HG03175 (cell line): ENCODE measurements around the gene ITGAV.

Experiments used
- ATAC-seq: cut with Tn5 transposase; IDR thresholded peaks from one replicate; pipeline ENCODE4 v1.9.1; 2021; ENCODE audit warnings: mild to moderate bottlenecking, moderate library complexity; ENCODE audit not compliant: unreplicated experiment

Gene ITGAV

DNA sequence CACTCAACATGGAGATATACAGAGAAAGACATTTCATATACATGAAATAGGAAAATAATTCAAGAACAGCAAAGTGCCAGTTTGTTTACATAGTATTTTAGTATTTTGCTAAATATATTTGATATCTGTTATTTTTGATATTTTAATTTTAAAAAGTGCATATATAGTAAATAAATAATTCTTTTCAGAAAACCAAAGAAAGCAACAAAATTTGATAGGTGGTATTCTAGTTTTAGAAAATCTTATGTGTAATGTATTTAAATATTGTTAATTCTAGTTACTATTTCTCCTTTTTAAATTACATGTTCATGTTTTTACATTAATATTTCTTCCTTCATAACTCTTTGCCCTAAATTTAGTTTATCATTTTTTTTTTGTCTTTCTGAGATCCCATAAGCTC lies 69.5 kb downstream of the ITGAV start:
- ATAC-seq = no peak

DNA sequence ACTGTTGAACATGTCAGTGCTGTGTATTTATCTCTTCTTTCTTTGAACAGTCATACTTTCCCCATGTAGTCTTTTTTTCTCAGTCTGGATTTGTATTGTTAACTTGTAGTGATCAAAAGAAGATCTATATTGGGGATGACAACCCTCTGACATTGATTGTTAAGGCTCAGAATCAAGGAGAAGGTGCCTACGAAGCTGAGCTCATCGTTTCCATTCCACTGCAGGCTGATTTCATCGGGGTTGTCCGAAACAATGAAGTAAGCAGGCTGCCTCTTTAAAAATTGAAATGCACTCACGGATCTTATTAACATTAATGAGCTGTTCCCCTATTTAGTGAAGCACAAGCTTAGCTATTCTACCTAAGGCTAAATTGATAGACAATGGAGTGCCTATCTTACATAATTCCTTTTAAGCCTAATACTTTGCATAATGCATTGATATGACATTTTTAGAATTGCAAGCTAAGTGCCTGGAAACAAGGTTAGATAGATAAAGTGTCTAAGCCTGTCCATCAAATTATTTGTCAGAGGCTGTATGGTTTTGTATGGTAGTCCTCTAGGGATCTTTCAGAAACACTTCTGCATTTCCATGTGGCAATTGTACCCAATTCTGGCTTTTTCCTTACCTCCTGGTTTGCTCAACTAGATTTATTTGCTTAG lies 74.7 kb downstream of the ITGAV start:
- no peak for ATAC-seq

GRCh38 chr2:186669146-186669545 lies 79.3 kb downstream of the ITGAV start:
- ATAC-seq = no peak

GRCh38 chr2:186670831-186671230 lies 81.0 kb downstream of the ITGAV start:
- ATAC-seq = no peak

DNA sequence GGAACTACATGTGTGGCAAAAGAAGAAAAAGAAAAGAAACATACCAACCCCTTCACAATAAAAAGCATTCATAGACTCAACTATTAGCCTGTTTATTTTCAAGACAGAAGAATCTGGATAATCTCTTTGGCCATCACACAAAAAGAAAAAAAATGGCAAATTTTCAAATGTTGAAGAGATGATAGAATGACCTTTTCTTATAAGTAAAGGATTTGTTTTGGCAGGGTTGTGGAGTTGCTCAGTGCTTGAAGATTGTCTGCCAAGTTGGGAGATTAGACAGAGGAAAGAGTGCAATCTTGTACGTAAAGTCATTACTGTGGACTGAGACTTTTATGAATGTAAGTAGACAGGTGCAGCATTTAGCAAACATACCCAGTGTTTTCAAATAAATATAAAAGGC lies 85.5 kb downstream of the ITGAV start:
- ATAC-seq = no peak

GRCh38 chr2:186683341-186683740 lies 93.5 kb downstream of the ITGAV start:
- no peak for ATAC-seq

- no peak for ATAC-seq
These were observed 98.0 kb downstream of the ITGAV start for GRCh38 chr2:186687807-186688211.

DNA sequence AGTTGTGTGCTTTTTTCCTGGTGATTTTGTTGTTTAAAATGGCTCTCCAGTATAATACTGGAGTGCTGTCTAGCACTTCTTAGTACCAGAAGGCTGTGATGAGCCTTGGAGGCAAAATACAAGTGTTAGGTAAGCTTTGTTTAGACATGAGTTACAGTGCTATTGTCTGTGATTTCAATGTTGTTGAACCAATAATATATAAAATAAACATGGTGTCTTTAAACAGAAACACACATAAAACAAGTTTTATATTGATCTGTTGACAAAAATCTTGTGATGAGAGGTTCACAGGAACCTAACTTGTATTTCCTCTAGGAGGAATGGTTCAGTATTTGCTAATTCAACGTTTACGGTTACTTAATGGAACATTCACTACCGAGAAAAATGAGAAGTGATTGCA lies 99.0 kb downstream of the ITGAV start:
- no peak for ATAC-seq

DNA sequence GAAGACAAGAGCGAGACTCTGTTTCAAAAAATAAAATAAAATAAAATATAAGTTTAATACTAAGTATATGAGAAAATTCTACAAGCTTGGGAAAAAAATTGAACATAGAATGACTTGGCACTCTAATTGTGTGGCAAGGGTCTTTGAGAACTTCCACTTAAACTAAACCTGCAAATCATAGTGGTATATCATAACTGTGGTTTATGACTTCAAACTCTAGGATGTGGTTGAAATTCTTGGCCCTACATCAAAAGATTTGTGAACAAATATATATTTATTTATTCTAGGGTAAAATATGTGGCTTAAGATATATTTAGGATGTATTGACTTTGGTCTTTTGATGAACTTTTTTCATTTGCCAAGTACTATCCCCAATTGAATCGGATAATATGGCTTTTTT lies 100.9 kb downstream of the ITGAV start:
- no peak for ATAC-seq

- no peak for ATAC-seq
These were observed 101.4 kb downstream of the ITGAV start for GRCh38 chr2:186691231-186691630.

- no peak for ATAC-seq
These were observed 102.0 kb downstream of the ITGAV start for GRCh38 chr2:186691900-186692299.

GRCh38 chr2:186693446-186693832 lies 103.6 kb downstream of the ITGAV start:
- ATAC-seq = no peak

- no peak for ATAC-seq
These were observed 105.4 kb downstream of the ITGAV start for GRCh38 chr2:186695081-186695756.

DNA sequence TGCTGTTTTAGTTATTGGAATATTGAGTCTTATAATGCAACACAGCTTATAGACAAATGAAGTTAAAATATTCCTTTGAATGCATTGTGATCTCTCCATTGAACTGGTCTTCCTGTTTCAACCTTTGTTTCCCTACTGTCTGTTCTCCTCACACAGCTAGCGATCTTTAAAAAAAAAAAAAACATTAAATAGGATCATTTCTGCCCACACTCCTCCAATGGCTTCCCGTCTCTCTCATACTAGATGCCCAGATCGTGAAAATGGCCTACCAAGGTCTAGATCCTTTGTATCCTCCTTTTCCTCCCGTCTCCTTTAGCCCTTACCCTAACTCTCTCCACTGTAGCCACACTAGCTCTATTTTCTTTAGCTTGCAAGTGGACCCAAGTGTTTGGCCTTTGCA lies 106.4 kb downstream of the ITGAV start:
- ATAC-seq = no peak

DNA sequence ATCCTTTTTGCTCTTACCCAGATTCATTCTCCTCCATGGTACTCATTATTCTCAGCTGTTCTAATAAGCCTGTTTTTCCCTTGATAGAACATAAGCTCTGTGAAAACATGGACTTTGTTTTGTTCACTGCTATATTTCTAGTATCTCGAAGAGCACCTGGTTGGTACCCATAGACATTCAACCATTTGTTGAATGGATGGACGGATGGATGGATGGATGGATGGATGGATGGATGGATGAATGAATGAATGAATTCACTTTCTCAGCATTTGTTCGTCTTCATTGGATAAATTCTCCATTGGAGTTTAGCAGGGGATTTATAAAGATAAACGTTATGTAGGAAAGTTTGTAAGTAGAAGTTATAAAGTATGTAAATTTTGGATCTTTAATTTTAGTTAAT lies 106.9 kb downstream of the ITGAV start:
- ATAC-seq = no peak

DNA sequence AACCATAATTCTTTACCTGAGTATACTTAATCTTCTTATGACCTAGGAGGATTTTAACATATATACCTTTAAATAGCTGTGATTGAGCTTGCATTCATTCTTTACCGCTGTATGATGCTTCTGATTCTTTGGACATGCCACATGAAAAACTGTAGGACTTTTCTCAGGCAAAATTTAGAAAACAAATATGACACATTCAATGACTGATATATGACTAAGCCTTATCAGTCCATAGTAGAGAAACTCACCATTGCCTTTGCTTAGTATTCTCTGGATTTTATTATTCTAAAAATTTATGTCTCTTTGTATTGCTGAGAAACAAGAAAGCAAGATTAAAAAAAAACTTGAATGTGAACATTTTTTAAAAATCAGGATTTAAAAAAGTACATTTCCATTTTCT lies 107.7 kb downstream of the ITGAV start:
- ATAC-seq = no peak

- no peak for ATAC-seq
These were observed 109.9 kb downstream of the ITGAV start for GRCh38 chr2:186699742-186700141.

DNA sequence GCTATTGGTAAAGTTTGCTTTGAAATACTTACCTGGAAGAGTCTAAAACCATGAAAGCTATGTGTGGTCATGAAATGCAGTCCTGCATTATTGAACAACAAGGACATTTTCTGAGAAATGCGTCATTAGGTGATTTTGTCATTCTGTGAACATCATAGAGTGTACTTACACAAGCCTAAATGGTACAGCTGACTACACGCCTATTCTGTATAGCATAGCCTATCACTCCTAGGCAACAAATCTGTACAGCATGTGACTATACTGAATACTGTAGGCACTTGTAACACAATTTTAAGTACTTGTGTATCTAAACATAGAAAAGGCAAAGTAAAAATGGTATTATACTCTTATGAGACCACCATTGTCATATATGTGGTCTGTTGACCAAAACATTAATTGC lies 112.2 kb downstream of the ITGAV start:
- ATAC-seq = no peak

DNA sequence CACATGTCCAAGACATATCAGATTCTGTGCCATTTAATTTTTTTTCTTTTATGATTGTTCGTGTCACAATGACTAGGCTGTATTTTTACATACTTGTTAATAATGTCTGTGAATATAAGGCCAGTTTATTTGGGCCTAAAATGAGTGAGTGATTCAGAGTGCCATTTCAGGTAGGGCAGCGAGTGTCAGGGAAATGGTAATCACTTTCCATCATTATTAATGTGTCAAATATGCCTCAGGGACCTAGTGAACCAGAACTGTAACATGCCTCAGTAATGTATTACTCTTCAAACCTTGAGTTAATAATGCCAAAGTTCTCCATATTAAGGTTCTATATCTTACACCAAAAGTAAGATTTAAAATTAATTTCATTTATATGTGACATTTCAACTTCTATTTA lies 112.6 kb downstream of the ITGAV start:
- no peak for ATAC-seq

- no peak for ATAC-seq
These were observed 115.0 kb downstream of the ITGAV start for GRCh38 chr2:186704897-186705296.

DNA sequence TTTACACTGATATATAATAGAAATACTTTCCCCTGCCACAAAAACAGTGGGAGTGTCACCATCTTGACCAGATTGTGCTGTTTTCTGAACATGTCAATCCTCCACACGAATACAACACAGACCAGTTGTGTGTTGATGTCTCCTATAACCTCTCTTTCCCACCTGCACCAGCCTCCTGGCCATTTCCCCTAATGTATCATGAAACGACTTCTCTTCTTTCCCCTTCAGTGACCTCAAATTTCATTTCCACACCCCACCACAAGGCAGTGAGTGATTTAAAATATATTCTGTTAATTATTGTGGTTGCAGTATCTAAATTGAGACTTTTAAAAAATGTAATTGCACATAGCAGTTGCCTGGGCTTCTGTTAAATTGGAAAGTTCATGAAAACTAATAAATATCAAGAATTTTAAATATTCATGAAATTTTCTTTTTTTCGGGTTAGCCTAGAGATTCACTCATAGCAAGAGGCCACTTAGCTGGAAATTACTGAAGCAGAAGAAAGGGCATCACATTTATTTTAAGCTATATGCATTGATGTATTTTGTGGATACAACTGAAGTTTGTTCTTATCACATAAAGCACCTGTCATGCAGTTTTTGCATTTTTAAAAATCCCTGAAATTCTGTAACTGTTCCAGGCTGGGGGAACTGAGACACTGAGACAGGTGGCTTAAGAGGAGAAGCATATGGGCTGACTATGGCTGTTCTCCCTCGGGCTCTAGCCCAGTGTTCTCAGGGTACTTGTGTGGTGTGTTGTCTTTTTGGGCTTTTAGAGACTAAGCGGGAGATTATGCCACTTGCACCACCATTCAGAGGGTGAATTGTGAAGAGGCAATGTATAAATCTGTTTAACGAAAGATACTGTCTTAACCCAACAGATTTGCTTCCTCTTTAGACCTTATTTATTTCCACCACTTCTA lies 119.9 kb downstream of the ITGAV start:
- peak; percentile 55 for ATAC-seq

- no peak for ATAC-seq
These were observed 123.8 kb downstream of the ITGAV start for GRCh38 chr2:186713691-186714090.
